Body of pancreas (tissue), 4 donors: ENCODE results near the gene AOC2. TPM values are rescaled to one million over a fixed set of nuclear protein-coding genes. Genes with fewer than 3 reads are reported as not detected.
"Not testable (repeated sequence)": the region's sequence is repeated elsewhere in the genome, so short reads cannot be mapped to it uniquely, and the experiment has no call there.

Source experiments
- ATAC-seq: fragments of 150-250 bp; one replicate; pipeline ENCODE4 v1.9.1; 2016
- DNase-seq, 4 donors: peaks; one replicate each; pipeline ENCODE4 v3.0.0-alpha.2; 2019
- H3K27ac ChIP-seq, 4 donors: fragments of 200-600 bp; sonication (generic); 1 replicate in 3 of 4; 2 replicates in 1 of 4; pipeline versions ENCODE4 v1.5.1 to v1.6.1; 2016 to 2019; ENCODE audit warnings: mild to moderate bottlenecking in 1 of 4, mixed read lengths in 1 of 4, moderate library complexity in 1 of 4
- H3K27me3 ChIP-seq, 2 donors: fragments of 200-600 bp; sonication (generic); one replicate each; pipeline ENCODE4 v1.6.0; 2016; ENCODE audit warnings: mild to moderate bottlenecking in 1 of 2
- H3K36me3 ChIP-seq, 2 donors: fragments of 200-600 bp; sonication (generic); replicated peaks in 1 of 2; 2 replicates each; pipeline ENCODE4 v1.5.1; 2016; ENCODE audit warnings: low read depth in 2 of 2; ENCODE audit not compliant: insufficient read depth in 1 of 2
- H3K4me1 ChIP-seq: fragments of 200-600 bp; sonication (generic); one replicate; pipeline ENCODE4 v1.6.0; 2016
- H3K4me3 ChIP-seq, 2 donors: fragments of 200-600 bp; sonication (generic); 1 replicate in 1 of 2; 2 replicates in 1 of 2; pipeline ENCODE4 v1.5.1; 2016 to 2019
- H3K9me3 ChIP-seq, 3 donors: fragments of 200-600 bp; sonication (generic); 1 replicate in 2 of 3; 2 replicates in 1 of 3; pipeline ENCODE4 v1.5.1; 2016
- CTCF ChIP-seq, 7 experiments: fragments of 450-650 bp in 4 of 7; fragments of 200-600 bp in 3 of 7; sonication (generic) in 3 of 7; IDR thresholded peaks; one replicate each; pipeline ENCODE4 v1.5.1; 2016 to 2019; ENCODE audit warnings: antibody characterized with exemption in 7 of 7
- POLR2A ChIP-seq, 3 donors: fragments of 450-650 bp; IDR thresholded peaks; one replicate each; pipeline ENCODE4 v1.6.1; 2016; ENCODE audit warnings: antibody characterized with exemption in 3 of 3, mild to moderate bottlenecking in 2 of 3
- WGBS, 2 donors: methylation state at CpG; one replicate each; pipeline ENCODE4 v1.1.5; 2017; 5-methylcytosine and 5-hydroxymethylcytosine counted together
- intact Hi-C: fragments of 100-400 bp; cut with DNase I; formaldehyde crosslinking; loops from one replicate; pipeline ENCODE4 v1.15.1; 2023
- total RNA-seq, 2 donors: library from RNA; depleted of rRNA; stranded (reverse); fragments of >200 nt; gene quantifications; one replicate each; pipeline ENCODE4 v1.1.0, GENCODE V29; 2016

AOC2 gene
- total RNA-seq, 2 donors from 2014 or later: 1.0 to 3.0 TPM

DNA sequence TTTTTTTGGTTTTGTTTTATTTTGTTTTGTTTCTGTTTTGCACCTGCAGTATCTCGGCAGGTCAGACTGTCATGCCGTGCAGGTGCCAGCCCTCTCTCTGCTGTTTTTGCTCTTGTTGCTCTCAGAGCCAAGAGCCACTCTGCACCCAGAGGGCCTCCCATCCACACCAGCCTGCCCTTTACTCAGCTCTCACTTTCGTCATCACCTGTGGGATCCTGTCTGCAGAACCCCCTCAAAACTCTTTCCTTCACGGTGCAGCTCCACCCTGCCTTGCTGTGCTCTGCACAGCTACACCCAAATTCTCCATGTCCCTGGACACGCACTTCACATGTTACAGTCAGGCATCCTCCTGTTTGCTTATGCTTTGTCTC lies 9.2 kb downstream of the AOC2 start:
- Histone ChIP-seq H3K4me3 (no peak overlapping the region), H3K27ac (no peak overlapping the region), H3K9me3 (no peaks in the 10 kb centered on the region), H3K4me1 (peaks cover 9% of the 10 kb centered on the region), H3K36me3 (no peaks in the 10 kb centered on the region), H3K27me3 (no peaks in the 10 kb centered on the region)
- WGBS, 2 donors: 77 to 84% methylated on average over 5 of the region's 5 CpGs
- intact Hi-C loops: no loop called here
- no peak for DNase-seq
- no peak for ATAC-seq
- TF ChIP-seq CTCF (IDR thresholded peaks at IDR 0.05) (no peak), POLR2A (IDR thresholded peaks at IDR 0.05) (no peak)

- H3K4me1 ChIP-seq: peaks cover 9% of the 10 kb centered on the region
- no peaks in the 10 kb centered on the region for H3K27me3 ChIP-seq
- no peak overlapping the region for H3K4me3 ChIP-seq
- 82 to 84% methylated on average over 10 to 15 of the region's 15 CpGs for WGBS, 2 donors
- no peaks in the 10 kb centered on the region for H3K9me3 ChIP-seq
- DNase-seq: no peak
- no peak for ATAC-seq
- intact Hi-C loops: no loop called here
- H3K36me3 ChIP-seq: no peaks in the 10 kb centered on the region
- no peak overlapping the region for H3K27ac ChIP-seq
- TF ChIP-seq POLR2A (IDR thresholded peaks at IDR 0.05) (no peak), CTCF (IDR thresholded peaks at IDR 0.05) (no peak)
These were observed 9.8 kb downstream of the AOC2 start for GRCh38 chr17:42853968-42854790.

GRCh38 chr17:42855048-42855596 lies 10.7 kb downstream of the AOC2 start:
- Histone ChIP-seq H3K27ac (no peak overlapping the region), H3K27me3 (no peaks in the 10 kb centered on the region), H3K4me1 (no peaks in the 10 kb centered on the region), H3K4me3 (no peak overlapping the region), H3K36me3 (no peaks in the 10 kb centered on the region), H3K9me3 (no peaks in the 10 kb centered on the region)
- no peak for TF ChIP-seq CTCF (IDR thresholded peaks at IDR 0.05)
- no peak for TF ChIP-seq POLR2A (IDR thresholded peaks at IDR 0.05)
- WGBS, 2 donors: 77 to 89% methylated on average over 3 to 8 of the region's 8 CpGs
- intact Hi-C loops: no loop called here
- no peak for DNase-seq
- no peak for ATAC-seq

- intact Hi-C loops, H3K9me3 ChIP-seq, ATAC-seq, H3K27me3 ChIP-seq, H3K36me3 ChIP-seq, DNase-seq, H3K27ac ChIP-seq, H3K4me1 ChIP-seq, H3K4me3 ChIP-seq: not testable (repeated sequence)
- WGBS, 2 donors: 82% methylated on average over 3 to 7 of the region's 8 CpGs
These were observed 11.7 kb downstream of the AOC2 start for GRCh38 chr17:42856093-42856492.

GRCh38 chr17:42856516-42856915 lies 12.1 kb downstream of the AOC2 start:
- not testable (repeated sequence) for ATAC-seq, H3K4me3 ChIP-seq
- WGBS, 2 donors: 79 to 83% methylated on average over 5 to 6 of the region's 8 CpGs

More at GRCh38 chr17:42856516-42856915, 12.1 kb downstream of the AOC2 start:
- intact Hi-C loops, H3K36me3 ChIP-seq, H3K9me3 ChIP-seq, H3K27me3 ChIP-seq, H3K27ac ChIP-seq, DNase-seq, H3K4me1 ChIP-seq: not testable (repeated sequence)
